Heart left ventricle (tissue), 13 donors: ENCODE data around the gene RLF.
"Not testable (repeated sequence)": the region's sequence is repeated elsewhere in the genome, so short reads cannot be mapped to it uniquely, and the experiment has no call there.

Source experiments
- CTCF ChIP-seq, 12 donors: fragments of 200-600 bp; sonication (generic) in 4 of 12; IDR thresholded peaks; one replicate each; pipeline versions ENCODE4 v1.5.0 to v1.8.0; 2018 to 2022; ENCODE audit warnings: antibody characterized with exemption in 12 of 12, mild to moderate bottlenecking in 5 of 12
- POLR2A ChIP-seq, 2 donors: fragments of 450-650 bp; IDR thresholded peaks; one replicate each; pipeline ENCODE4 v1.6.1; 2017; ENCODE audit warnings: antibody characterized with exemption in 2 of 2, mild to moderate bottlenecking in 2 of 2, moderate library complexity in 2 of 2
- donor health status: ischemic (EF 13 %, LVEDD 7.1; RV severe dilation, severe dysfunction).
- donor health status: DM: no; HTN: yes; CAD: no.
- donor health status: DM: no; HTN: no; CAD: no.
- donor health status: ischemic (EF 25% LVEDD 6.9; RV normal size, moderate dysfunction).
- donor health status: ischemic (EF 25% LVEDD 5.7; RV mildly dilated, moderate dysfunction).
- donor health status: ischemic (EF 35%, LVEDD 5.7; RV mildly dilated, moderate dysfunction).
- donor health status: nonischemic (EF 11% LVEDD 7.7; RV severe dilation, severe dysfunction).
- donor health status: DM: yes; HTN: yes; CAD: no.
- donor health status: PGD.
- donor health status: ischemic (EF 29% LVEDD 5.4; RV normal size, mild dysfunction).
- donor health status: nonischemic (EF 23%, LVEDD 6.1; RV moderate dilation, normal function).

GRCh38 chr1:40221471-40221905 is 60.3 kb downstream of the RLF start:
- not testable (repeated sequence) for TF ChIP-seq CTCF, POLR2A (IDR thresholded peaks at IDR 0.05)
